ENCODE data around the gene SIAH3. TPM values are rescaled to one million over a fixed set of nuclear protein-coding genes. Genes with fewer than 3 reads are reported as not detected.

SIAH3 gene
- total and polyA plus RNA-seq, 2 experiments from 2014 or later = 0.13 to 0.17 TPM

DNA sequence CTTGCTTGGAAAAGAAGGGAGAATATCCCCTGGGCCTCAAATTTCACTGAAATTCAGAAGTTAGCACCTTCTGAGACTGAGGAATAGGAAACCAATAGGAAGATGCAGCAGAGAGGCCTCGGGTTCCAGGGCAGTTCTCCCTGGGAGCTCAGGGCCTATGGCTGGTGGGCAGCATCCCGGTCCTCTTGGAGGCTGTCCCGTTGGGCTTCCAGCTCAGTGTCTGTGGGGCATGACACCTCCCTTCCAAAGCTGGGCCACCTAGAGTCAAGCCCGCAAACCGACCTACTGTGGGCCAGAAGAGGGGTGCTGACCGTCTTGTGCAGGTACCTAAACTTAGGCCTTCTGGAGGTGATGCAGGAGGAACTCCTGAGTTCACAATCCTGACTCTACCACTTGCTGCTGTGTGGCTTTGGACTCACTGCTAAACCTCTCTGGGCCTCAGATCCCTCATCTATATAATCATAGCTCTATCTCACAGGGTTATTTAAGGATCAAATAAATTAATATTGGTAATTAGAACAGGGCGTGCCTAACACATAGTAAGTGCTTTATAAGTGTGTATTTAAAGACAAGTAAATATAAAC is 17.1 kb downstream of the SIAH3 start (continued):
- TF ChIP-seq, protein P1, sequence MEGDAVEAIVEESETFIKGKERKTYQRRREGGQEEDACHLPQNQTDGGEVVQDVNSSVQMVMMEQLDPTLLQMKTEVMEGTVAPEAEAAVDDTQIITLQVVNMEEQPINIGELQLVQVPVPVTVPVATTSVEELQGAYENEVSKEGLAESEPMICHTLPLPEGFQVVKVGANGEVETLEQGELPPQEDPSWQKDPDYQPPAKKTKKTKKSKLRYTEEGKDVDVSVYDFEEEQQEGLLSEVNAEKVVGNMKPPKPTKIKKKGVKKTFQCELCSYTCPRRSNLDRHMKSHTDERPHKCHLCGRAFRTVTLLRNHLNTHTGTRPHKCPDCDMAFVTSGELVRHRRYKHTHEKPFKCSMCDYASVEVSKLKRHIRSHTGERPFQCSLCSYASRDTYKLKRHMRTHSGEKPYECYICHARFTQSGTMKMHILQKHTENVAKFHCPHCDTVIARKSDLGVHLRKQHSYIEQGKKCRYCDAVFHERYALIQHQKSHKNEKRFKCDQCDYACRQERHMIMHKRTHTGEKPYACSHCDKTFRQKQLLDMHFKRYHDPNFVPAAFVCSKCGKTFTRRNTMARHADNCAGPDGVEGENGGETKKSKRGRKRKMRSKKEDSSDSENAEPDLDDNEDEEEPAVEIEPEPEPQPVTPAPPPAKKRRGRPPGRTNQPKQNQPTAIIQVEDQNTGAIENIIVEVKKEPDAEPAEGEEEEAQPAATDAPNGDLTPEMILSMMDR (conservative IDR thresholded peaks at IDR 0.05; ENCODE audit: low read depth in 2 of 2) = no peak

DNA sequence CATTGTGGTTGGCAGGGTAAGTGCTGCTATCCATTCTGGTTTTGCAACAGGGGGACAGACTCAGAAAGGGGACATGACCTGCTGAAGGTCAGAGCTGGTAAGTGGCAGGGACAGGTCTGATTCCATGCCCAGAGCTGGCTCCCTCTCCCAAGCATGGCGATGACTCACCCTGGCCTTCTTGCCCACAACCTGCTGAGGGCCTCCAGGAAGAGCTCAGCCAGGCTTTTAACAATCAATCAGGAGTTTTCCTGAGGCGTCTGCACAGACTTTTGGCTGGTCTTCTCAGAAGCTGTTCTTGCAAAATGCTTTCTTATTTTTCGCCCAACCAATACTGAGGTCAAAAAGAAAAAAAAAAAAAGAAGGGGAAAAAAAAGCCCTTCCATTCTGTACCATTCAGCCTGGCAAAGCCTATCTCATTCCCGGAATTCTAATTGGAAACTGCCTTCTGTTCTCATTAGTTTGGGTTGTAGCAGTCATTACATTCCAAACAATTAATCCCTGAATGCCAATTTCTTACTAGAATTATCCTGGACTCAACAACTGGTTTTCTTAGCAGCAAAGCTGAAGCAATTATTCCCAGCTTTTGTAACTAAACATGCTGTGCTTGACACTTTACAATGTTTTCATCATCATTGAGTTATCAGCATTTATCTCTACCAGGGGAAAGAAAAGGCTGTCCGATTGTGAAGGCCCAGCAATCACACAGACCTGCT is 17.7 kb downstream of the SIAH3 start:
- Histone ChIP-seq H3K9me2 (ENCODE audit: insufficient read depth) (0 out of 2 replicates have a peak, but pooled peaks cover 5% of the 10 kb centered on the region), H3K79me2 (replicated peaks; ENCODE audit: insufficient read depth) (no peaks in the 10 kb centered on the region), H3K4me2 (no peak overlapping the region), H2AFZ (0 out of 2 replicates have a peak overlapping the region, but pooled peaks have one; percentile 14), H3K27me3 (ENCODE audit: insufficient read depth) (no peaks in the 10 kb centered on the region), H3K36me3 (ENCODE audit: insufficient read depth) (no peaks in the 10 kb centered on the region), H4K20me1 (replicated peaks; ENCODE audit: insufficient read depth) (no peaks in the 10 kb centered on the region), H3K27ac (ENCODE audit: low read depth) (no peak overlapping the region), H3F3A (replicated peaks; ENCODE audit: low read depth) (no peaks in the 10 kb centered on the region), H3K4me3 (no peak overlapping the region), H3K4me1 (ENCODE audit: insufficient read depth) (peaks cover 13% of the 10 kb centered on the region)
- Mint-ChIP-seq H3K27ac (no peak overlapping the region), H3K36me3 (ENCODE audit: low read depth) (no peaks in the 10 kb centered on the region), H3K9me3 (no peaks in the 10 kb centered on the region), H3K4me3 (no peak overlapping the region), H3K27me3 (ENCODE audit: insufficient read depth, low read depth, poor library complexity) (no peaks in the 10 kb centered on the region), H3K4me1 (peaks cover 25% of the 10 kb centered on the region)
- DNase-seq (ENCODE audit: low spot score) (no peak), ATAC-seq (no peak)
- no peak for TF ChIP-seq ZNF462 (CRISPR knock-in tag; IDR thresholded peaks at IDR 0.05)
- TF ChIP-seq POLR2AphosphoS5 (IDR thresholded peaks at IDR 0.05; ENCODE audit: low read depth) = no peak
- no peak for TF ChIP-seq JUNB (IDR thresholded peaks at IDR 0.05; ENCODE audit: unreplicated experiment)
- TF ChIP-seq ETS1 (IDR thresholded peaks at IDR 0.05) = no peak
- no peak for TF ChIP-seq STAT1 (IDR thresholded peaks at IDR 0.05; ENCODE audit: unreplicated experiment)
- no peak for TF ChIP-seq NANOG (IDR thresholded peaks at IDR 0.05; ENCODE audit: borderline replicate concordance)
- TF ChIP-seq, protein P2, sequence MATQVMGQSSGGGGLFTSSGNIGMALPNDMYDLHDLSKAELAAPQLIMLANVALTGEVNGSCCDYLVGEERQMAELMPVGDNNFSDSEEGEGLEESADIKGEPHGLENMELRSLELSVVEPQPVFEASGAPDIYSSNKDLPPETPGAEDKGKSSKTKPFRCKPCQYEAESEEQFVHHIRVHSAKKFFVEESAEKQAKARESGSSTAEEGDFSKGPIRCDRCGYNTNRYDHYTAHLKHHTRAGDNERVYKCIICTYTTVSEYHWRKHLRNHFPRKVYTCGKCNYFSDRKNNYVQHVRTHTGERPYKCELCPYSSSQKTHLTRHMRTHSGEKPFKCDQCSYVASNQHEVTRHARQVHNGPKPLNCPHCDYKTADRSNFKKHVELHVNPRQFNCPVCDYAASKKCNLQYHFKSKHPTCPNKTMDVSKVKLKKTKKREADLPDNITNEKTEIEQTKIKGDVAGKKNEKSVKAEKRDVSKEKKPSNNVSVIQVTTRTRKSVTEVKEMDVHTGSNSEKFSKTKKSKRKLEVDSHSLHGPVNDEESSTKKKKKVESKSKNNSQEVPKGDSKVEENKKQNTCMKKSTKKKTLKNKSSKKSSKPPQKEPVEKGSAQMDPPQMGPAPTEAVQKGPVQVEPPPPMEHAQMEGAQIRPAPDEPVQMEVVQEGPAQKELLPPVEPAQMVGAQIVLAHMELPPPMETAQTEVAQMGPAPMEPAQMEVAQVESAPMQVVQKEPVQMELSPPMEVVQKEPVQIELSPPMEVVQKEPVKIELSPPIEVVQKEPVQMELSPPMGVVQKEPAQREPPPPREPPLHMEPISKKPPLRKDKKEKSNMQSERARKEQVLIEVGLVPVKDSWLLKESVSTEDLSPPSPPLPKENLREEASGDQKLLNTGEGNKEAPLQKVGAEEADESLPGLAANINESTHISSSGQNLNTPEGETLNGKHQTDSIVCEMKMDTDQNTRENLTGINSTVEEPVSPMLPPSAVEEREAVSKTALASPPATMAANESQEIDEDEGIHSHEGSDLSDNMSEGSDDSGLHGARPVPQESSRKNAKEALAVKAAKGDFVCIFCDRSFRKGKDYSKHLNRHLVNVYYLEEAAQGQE (IDR thresholded peaks at IDR 0.05; ENCODE audit: unreplicated experiment) = no peak
- TF ChIP-seq, protein P1 (conservative IDR thresholded peaks at IDR 0.05; ENCODE audit: low read depth in 2 of 2) = no peak

Measured in GM23338 (cell line).